Aorta (tissue), 5 donors: ENCODE results near the gene SYNPR. TPM values are rescaled to one million over a fixed set of nuclear protein-coding genes. Genes with fewer than 3 reads are reported as not detected.

ENCODE experiments used
- ATAC-seq: fragments of 200-7000 bp; cut with Tn5 transposase; one replicate; pipeline ENCODE4 v1.9.1; 2022; ENCODE audit warnings: moderate library complexity; ENCODE audit not compliant: low FRiP score
- DNase-seq, 2 donors: peaks; one replicate each; pipeline ENCODE4 v3.0.0-alpha.2; 2020
- H3K27ac ChIP-seq, 2 donors: one replicate each; pipeline ENCODE4 v1.5.1; 2013; ENCODE audit warnings: low read length in 2 of 2, mild to moderate bottlenecking in 2 of 2, moderate library complexity in 2 of 2, control low read depth in 1 of 2, inconsistent platforms in 1 of 2, low read depth in 1 of 2
- H3K27me3 ChIP-seq, 2 donors: one replicate each; pipeline ENCODE4 v1.6.1; 2013; ENCODE audit warnings: control low read depth in 1 of 2, low read length in 1 of 2, mild to moderate bottlenecking in 1 of 2, moderate library complexity in 1 of 2; ENCODE audit not compliant: insufficient read depth in 2 of 2, control insufficient read depth in 1 of 2
- H3K36me3 ChIP-seq, 2 donors: one replicate each; pipeline ENCODE4 v1.6.1; 2013; ENCODE audit warnings: control low read depth in 1 of 2, low read length in 1 of 2, mild to moderate bottlenecking in 1 of 2; ENCODE audit not compliant: insufficient read depth in 2 of 2, control insufficient read depth in 1 of 2
- H3K4me1 ChIP-seq, 2 donors: one replicate each; pipeline ENCODE4 v1.6.1; 2013; ENCODE audit warnings: low read length in 2 of 2, control low read depth in 1 of 2, mild to moderate bottlenecking in 1 of 2, moderate library complexity in 1 of 2; ENCODE audit not compliant: insufficient read depth in 2 of 2, control insufficient read depth in 1 of 2
- H3K4me3 ChIP-seq, 2 donors: one replicate each; pipeline ENCODE4 v1.5.1; 2013; ENCODE audit warnings: low read length in 2 of 2, control low read depth in 1 of 2, mild to moderate bottlenecking in 1 of 2
- H3K9me3 ChIP-seq: one replicate; pipeline ENCODE4 v1.6.1; 2013; ENCODE audit warnings: mild to moderate bottlenecking, low read length; ENCODE audit not compliant: control insufficient read depth
- WGBS, 2 donors: extraction: QIAGEN DNeasy Blood & Tissue Kit; methylation state at CpG; one replicate each; pipeline ENCODE4 v1.1.7; 2013; 5-methylcytosine and 5-hydroxymethylcytosine counted together
- intact Hi-C, 2 donors: fragments of 100-400 bp; cut with DNase I; formaldehyde crosslinking; loops; one replicate each; pipeline versions ENCODE4 v1.14.2 to v1.15.0; 2022
- polyA plus RNA-seq, 2 donors: library from polyadenylated mRNA; stranded (reverse); fragments of 200-250 nt; gene quantifications; one replicate each; pipeline ENCODE4 v1.2.3, GENCODE V29; 2013
- total RNA-seq, 2 donors: library from RNA; stranded (reverse); fragmentation: NEBNext Ultra II Directional; extraction: Animal tissue kit (Norgen Biotek cat#: 25700); gene quantifications; one replicate each; pipeline ENCODE4 v1.2.1, GENCODE V29; 2021
- donor health status: healthy with polysubstance abuse.
- donor health status: Bipolar disorder and iron deficiency.
- donor health status: DM: no; HTN: no; CAD: no.
- donor health status: DM: no; HTN: no; CAD: no.
- donor health status: DM: yes; HTN: yes; CAD: no.

The SYNPR gene
- total and polyA plus RNA-seq, 4 donors: not detected

DNA sequence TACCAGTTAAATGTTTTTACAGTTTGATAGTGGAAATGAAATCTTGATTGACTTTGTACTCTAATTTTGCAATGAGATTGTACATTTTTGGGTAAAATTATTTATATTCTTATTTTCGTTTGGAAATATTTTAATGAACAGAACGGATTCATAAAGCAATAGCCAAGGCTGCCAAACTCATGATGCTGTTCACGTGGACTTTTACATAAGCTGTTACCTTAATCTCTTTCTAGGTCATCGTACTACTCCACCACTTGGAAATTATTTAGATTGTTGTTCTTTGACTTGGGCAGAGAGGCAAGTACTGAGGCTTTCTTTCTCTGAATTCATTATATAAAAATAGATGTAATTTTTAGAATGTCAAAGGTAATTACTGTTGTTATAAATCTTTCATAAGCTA, 16.2 kb downstream of the SYNPR start:
- no peaks in the 10 kb centered on the region for H3K36me3 ChIP-seq
- peaks cover under 1% of the 10 kb centered on the region for H3K9me3 ChIP-seq
- ATAC-seq: no peak
- no peak overlapping the region for H3K4me3 ChIP-seq
- no peaks in the 10 kb centered on the region for H3K4me1 ChIP-seq
- 71 to 73% methylated on average over 4 of the region's 4 CpGs for WGBS, 2 donors
- H3K27me3 ChIP-seq: no peaks in the 10 kb centered on the region
- intact Hi-C loops: no loop called here
- H3K27ac ChIP-seq: no peak overlapping the region
- DNase-seq: no peak

DNA sequence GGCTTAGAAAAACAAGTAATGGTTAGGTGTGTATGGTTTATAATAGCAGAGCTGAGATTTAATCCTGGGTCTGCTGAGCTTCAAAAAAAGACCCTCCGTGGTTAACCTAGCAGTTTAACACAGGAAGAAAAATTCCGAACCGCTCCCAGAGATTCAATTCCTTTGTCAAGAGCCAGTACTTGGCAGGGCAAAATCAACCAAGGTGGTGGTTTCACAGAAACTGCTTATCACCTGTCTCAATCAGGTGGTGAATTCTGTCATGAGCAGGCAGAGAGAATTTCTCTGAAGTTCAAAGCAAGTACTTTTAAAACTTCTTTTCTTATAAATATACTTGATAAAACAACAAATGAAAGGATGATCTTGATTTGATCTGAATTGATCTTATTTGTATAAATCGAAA, 17.2 kb downstream of the SYNPR start:
- Histone ChIP-seq H3K4me1 (no peaks in the 10 kb centered on the region), H3K36me3 (no peaks in the 10 kb centered on the region), H3K27ac (no peak overlapping the region), H3K4me3 (no peak overlapping the region), H3K9me3 (peaks cover 1% of the 10 kb centered on the region), H3K27me3 (no peaks in the 10 kb centered on the region)
- no peak for DNase-seq
- no peak for ATAC-seq
- WGBS, 2 donors: 65 to 75% methylated on average over 4 of the region's 4 CpGs
- intact Hi-C loops: no loop called here

DNA sequence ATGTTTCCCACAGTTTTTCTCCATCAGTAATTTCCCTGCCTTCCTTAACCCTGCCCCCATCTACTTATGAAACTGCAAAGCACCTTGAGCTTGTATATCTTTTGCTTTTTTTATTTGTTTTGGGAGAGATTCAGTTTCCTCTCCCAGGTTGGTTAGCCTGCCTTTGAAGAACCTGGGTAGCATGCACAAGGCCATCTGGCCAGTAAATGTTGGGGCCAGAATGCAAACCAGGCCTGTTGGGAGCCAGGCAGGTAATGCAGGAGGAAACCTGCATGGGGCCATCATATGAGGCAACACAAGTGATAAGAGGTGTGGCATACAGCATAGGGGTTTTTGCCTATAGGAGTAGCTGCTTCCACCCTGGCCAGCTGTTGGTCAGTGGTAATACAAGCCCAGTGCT, 17.7 kb downstream of the SYNPR start:
- Histone ChIP-seq H3K4me3 (no peak overlapping the region), H3K9me3 (peaks cover 1% of the 10 kb centered on the region), H3K27me3 (no peaks in the 10 kb centered on the region), H3K27ac (no peak overlapping the region), H3K4me1 (no peaks in the 10 kb centered on the region), H3K36me3 (no peaks in the 10 kb centered on the region)
- intact Hi-C loops: no loop called here
- no peak for DNase-seq
- no peak for ATAC-seq

DNA sequence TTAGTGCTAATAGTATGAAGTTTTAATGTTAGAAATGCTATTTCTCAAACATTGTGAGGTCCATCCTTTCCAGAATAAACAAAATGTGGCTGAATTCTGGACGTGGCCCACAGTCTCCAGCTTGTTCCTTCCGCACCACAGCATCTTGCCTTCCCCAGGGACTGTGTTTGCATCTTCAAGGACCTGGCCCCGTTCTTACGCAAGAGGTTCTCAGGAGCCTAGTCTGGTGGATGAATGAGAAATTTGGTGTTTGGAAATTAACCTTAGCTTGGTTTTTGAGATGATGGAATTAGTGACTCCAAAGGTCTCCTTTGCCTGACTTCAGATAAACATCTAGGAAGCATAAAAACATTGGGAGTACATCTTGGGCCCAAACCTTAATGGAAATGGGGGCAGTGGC, 18.1 kb downstream of the SYNPR start:
- DNase-seq: no peak
- Histone ChIP-seq H3K4me3 (no peak overlapping the region), H3K36me3 (no peaks in the 10 kb centered on the region), H3K4me1 (no peaks in the 10 kb centered on the region), H3K9me3 (peaks cover 1% of the 10 kb centered on the region), H3K27ac (no peak overlapping the region), H3K27me3 (no peaks in the 10 kb centered on the region)
- 63 to 71% methylated on average over 4 of the region's 4 CpGs for WGBS, 2 donors
- intact Hi-C loops: no loop called here
- no peak for ATAC-seq

DNA sequence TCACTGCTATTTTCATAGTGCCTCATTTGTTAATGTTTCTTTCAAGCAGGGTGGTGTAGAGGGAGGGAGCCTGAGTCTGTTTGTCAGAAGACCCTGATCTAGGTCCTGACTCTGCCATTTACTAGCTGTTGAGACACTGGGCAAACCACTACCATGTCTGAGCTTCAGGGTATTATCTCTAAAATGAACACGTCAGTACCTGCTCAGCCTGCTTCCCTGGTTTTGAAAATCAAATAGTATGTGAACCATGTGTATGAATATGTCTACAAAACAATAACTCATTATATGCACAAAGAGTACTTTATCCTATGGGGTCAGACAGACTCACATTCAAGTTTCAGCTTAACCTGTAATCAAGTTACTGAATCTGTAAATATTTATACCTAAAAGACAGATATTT, 25.1 kb downstream of the SYNPR start:
- Histone ChIP-seq H3K4me1 (no peaks in the 10 kb centered on the region), H3K27ac (no peak overlapping the region), H3K36me3 (no peaks in the 10 kb centered on the region), H3K4me3 (no peak overlapping the region), H3K9me3 (peaks cover 1% of the 10 kb centered on the region), H3K27me3 (no peaks in the 10 kb centered on the region)
- ATAC-seq (no peak), DNase-seq (no peak)
- intact Hi-C loops: no loop called here
- 56 to 64% methylated on average over 1 of the region's 1 CpG for WGBS, 2 donors

DNA sequence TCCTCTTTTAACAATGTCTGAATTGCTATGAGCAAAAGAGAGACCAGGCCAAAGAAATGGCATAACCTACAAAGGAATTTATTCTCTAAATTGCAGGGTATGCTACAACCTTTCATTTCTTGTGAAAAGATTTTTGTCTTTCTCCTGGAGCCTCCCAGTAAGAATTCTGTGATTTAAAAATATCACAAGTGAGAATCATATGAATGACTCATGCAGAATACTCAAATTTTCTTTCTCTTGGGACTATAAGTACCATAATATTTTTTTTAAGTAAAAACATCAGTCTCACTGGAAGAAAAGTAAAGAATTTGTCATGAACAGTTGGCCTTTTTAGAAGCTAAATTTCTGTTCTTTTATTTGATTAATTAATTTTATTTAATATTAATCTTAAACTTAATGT, 26.3 kb downstream of the SYNPR start:
- H3K36me3 ChIP-seq: no peaks in the 10 kb centered on the region
- no peak overlapping the region for H3K4me3 ChIP-seq
- ATAC-seq: no peak
- H3K4me1 ChIP-seq: no peaks in the 10 kb centered on the region
- no peak for DNase-seq
- H3K27me3 ChIP-seq: no peaks in the 10 kb centered on the region
- no peak overlapping the region for H3K27ac ChIP-seq
- intact Hi-C loops: no loop called here
- H3K9me3 ChIP-seq: no peaks in the 10 kb centered on the region

DNA sequence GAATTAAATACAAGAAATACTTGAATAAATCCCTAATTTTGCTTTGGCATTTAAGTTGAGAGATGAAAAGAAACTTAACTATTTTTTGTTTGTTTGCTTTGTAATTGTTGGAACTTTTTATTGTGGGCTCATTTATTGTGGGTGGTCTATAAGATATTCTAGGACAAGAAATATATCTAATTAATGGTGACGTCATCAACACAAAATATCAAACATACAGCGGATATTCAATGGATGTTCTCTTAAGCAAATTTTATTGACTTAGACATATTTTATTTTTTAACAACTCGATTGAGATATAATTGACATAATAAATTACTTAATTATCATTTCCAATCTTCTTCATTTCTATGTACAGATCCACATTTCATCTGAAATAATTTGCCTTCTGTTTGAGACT, 30.0 kb downstream of the SYNPR start:
- intact Hi-C loops: loop anchor here in 1 of 2 donors (5.0 kb wide), 1 partner anchor 189 kb away; no protein-coding TSS in a partner anchor
- H3K9me3 ChIP-seq: no peaks in the 10 kb centered on the region
- H3K36me3 ChIP-seq: no peaks in the 10 kb centered on the region
- no peak overlapping the region for H3K4me3 ChIP-seq
- no peak overlapping the region for H3K27ac ChIP-seq
- no peak for ATAC-seq
- H3K27me3 ChIP-seq: no peaks in the 10 kb centered on the region
- H3K4me1 ChIP-seq: no peaks in the 10 kb centered on the region
- WGBS, 2 donors: 72 to 80% methylated on average over 3 of the region's 3 CpGs
- no peak for DNase-seq

DNA sequence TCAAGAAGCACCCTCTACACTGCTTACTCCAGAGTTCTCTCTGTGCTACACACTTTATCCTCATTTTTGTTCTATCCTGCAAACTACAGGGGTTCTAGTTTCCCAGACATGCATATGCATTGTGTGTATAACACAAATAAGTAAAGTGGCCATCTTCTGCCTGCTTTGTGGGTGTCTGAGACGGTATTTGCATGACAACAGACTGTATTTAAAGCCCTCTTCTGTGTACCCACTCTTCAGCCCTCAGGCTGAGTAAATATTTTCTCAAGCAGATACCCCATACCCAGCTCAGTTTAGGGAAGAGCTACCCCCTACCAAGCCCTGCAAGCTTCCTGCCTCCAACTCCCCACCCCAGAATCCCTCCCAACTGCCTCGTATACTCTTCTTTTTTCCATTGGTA, 31.7 kb downstream of the SYNPR start:
- 8% methylated on average over 2 of the region's 2 CpGs for WGBS, 2 donors

DNA sequence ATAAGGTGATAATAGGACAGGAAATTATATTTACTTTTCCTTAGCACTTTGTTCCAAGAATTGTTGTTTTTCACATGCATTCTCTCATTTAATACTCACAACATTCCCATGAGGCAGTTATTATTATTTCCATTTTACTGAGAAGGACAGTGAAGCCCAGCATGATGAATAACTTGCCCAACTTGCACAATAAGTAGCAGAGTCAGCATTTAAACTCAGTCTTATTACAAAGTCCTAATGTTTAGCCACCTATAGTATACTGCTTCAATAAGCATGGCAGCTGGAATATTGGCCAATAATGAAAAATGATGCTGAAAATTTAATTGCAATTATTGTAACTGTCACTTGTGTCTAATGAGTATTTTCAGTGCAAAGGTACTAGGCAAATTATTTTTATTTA, 45.7 kb downstream of the SYNPR start:
- H3K36me3 ChIP-seq: no peaks in the 10 kb centered on the region
- no peaks in the 10 kb centered on the region for H3K9me3 ChIP-seq
- no peak overlapping the region for H3K4me3 ChIP-seq
- DNase-seq (no peak), ATAC-seq (no peak)
- H3K27me3 ChIP-seq: peaks cover 0 to 3% of the 10 kb centered on the region in 2 donors
- intact Hi-C loops: no loop called here
- H3K27ac ChIP-seq: no peak overlapping the region
- H3K4me1 ChIP-seq: no peaks in the 10 kb centered on the region

More for the DNA sequence above, 31.7 kb downstream of the SYNPR start:
- DNase-seq (no peak), ATAC-seq (no peak)
- intact Hi-C loops: loop anchor here in 1 of 2 donors (5.0 kb wide), 1 partner anchor 188 kb away; no protein-coding TSS in a partner anchor
- Histone ChIP-seq H3K36me3 (no peaks in the 10 kb centered on the region), H3K4me1 (no peaks in the 10 kb centered on the region), H3K27ac (no peak overlapping the region), H3K27me3 (no peaks in the 10 kb centered on the region), H3K4me3 (no peak overlapping the region), H3K9me3 (no peaks in the 10 kb centered on the region)
